ENCODE data around the gene CD5L.

The CD5L gene

DNA sequence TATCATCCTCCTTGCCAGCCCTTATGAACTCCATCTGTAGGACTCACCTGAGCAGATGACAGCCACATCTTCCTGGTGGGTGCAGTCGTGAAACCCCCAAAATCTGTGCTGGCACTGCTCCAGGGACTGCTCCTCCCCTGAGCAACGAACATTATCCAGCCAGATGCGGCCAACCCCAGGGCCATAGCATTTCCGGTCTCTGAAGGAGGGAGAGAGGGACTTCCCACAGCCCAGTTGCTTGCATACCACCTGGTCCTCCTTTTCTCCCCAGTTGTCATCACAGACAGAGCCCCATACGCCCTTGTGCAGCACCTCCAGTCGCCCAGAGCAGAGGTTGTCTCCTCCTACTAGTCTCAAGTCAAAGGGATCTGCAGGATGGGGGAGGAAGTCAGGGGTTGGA is 8.5 kb downstream of the CD5L start:
- no peak overlapping the region for H3K4me3 ChIP-seq (ENCODE audit: low read length)
- no peak for DNase-seq (ENCODE audit: low read depth)
- TF ChIP-seq, protein P1, sequence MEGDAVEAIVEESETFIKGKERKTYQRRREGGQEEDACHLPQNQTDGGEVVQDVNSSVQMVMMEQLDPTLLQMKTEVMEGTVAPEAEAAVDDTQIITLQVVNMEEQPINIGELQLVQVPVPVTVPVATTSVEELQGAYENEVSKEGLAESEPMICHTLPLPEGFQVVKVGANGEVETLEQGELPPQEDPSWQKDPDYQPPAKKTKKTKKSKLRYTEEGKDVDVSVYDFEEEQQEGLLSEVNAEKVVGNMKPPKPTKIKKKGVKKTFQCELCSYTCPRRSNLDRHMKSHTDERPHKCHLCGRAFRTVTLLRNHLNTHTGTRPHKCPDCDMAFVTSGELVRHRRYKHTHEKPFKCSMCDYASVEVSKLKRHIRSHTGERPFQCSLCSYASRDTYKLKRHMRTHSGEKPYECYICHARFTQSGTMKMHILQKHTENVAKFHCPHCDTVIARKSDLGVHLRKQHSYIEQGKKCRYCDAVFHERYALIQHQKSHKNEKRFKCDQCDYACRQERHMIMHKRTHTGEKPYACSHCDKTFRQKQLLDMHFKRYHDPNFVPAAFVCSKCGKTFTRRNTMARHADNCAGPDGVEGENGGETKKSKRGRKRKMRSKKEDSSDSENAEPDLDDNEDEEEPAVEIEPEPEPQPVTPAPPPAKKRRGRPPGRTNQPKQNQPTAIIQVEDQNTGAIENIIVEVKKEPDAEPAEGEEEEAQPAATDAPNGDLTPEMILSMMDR (conservative IDR thresholded peaks at IDR 0.05; ENCODE audit: low read depth, low read length), result no peak

- no peak for DNase-seq (ENCODE audit: low read depth)
- H3K4me3 ChIP-seq (ENCODE audit: low read length), result no peak overlapping the region
- TF ChIP-seq, protein P1 (conservative IDR thresholded peaks at IDR 0.05; ENCODE audit: low read depth, low read length), result no peak
Observed at GRCh38 chr1:157831968-157832626, 9.5 kb downstream of the CD5L start.

DNA sequence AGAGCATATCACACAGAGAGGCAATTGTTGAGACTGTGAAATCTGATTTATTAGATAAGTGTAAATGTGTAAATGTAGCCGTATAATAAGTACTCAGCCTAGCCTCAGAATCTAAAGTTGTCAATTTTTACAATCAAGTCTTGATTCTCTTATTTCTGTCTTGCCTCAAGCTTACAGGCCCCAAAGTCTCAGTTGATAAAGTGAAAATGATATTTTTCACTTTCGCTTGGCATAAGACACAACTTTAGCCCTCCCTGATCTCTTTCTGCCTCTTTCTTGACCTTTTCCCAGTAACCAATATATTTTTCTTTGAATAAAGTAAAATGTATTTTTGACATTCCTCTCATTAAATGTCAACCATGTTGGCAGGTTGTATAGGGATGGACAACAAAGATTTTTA is 10.7 kb downstream of the CD5L start:
- H3K4me3 ChIP-seq (ENCODE audit: low read length), result no peak overlapping the region

DNA sequence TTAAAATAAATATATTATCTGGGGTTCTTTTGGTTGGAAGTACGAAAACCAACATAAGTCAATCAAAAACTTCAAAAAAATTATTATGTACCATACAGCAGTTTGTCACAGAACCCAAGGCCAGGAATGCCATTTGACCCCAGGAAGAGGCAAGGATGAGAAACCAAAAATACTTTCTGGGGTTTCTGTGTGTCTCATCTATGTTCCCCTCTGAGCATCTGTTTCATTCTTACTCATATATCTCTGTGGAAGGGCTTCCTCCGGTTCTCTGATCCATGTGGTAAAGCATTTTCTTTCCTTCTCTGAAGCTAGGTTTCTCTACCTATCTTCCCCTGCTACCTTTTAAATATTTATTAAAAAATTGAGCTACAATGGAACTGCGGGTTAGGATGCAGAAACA is 11.9 kb downstream of the CD5L start:
- H3K4me3 ChIP-seq (ENCODE audit: low read length), result no peak overlapping the region
- DNase-seq (ENCODE audit: low read depth), result no peak
- TF ChIP-seq, protein P1 (conservative IDR thresholded peaks at IDR 0.05; ENCODE audit: low read depth, low read length), result no peak

More for the DNA sequence above, 10.7 kb downstream of the CD5L start:
- TF ChIP-seq, protein P1 (conservative IDR thresholded peaks at IDR 0.05; ENCODE audit: low read depth, low read length), result no peak
- no peak for DNase-seq (ENCODE audit: low read depth)

GRCh38 chr1:157829210-157829609 is 12.4 kb downstream of the CD5L start:
- TF ChIP-seq, protein P1 (conservative IDR thresholded peaks at IDR 0.05; ENCODE audit: low read depth, low read length), result no peak
- DNase-seq (ENCODE audit: low read depth), result no peak
- H3K4me3 ChIP-seq (ENCODE audit: low read length), result no peak overlapping the region

DNA sequence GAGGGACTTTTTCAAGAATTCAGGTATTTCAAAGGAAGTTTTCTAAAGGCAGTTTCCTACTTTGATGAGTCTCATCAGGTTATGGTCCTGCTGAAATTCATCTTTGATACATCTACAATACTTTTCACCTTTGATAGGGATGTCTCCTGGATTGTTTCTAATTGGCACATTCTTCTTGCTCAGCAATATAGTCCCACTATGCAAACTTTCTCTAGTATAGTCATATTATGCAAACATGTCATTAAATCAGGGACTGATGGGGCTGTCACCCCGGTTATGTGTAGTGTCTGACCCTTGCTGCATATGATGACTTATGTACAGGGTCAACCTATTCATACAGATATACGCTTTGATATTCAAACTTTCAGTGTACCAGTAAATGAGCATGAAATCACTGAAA is 21.3 kb downstream of the CD5L start:
- H3K4me3 ChIP-seq (ENCODE audit: low read length), result no peak overlapping the region
- no peak for DNase-seq (ENCODE audit: low read depth)
- TF ChIP-seq, protein P1 (conservative IDR thresholded peaks at IDR 0.05; ENCODE audit: low read depth, low read length), result no peak

- TF ChIP-seq, protein P1 (conservative IDR thresholded peaks at IDR 0.05; ENCODE audit: low read depth, low read length), result no peak
- H3K4me3 ChIP-seq (ENCODE audit: low read length), result no peak within 1 kb of the TSS
- no peak for DNase-seq (ENCODE audit: low read depth)
Observed at GRCh38 chr1:157819896-157820295, 21.7 kb downstream of the CD5L start, which contains the start of gene FCRL1. FCRL1 (minus strand) TSS chr1:157820120; CDS start chr1:157820037, 83 bp downstream.

Data from retinal pigment epithelial cell (primary cell).